Measurements from ENCODE around the gene OR2F1.

The OR2F1 gene

GRCh38 chr7:143910473-143911248 is 44.0 kb upstream of the OR2F1 start:
- Histone ChIP-seq H3K36me3 (no peaks in the 10 kb centered on the region), H3K27ac (no peak overlapping the region), H3K9me3 (no peaks in the 10 kb centered on the region), H3K27me3 (no peaks in the 10 kb centered on the region), H3K4me3 (ENCODE audit: low read depth in 1 of 2, low read length in 1 of 2) (no peak overlapping the region), H3K4me1 (ENCODE audit: control insufficient read depth in 1 of 2, insufficient read depth in 1 of 2, low read depth in 1 of 2, low read length in 1 of 2) (no peaks in the 10 kb centered on the region)
- no peak for TF ChIP-seq CTCF (IDR thresholded peaks at IDR 0.05)

- Histone ChIP-seq H3K27me3 (no peaks in the 10 kb centered on the region), H3K27ac (no peak overlapping the region), H3K9me3 (no peaks in the 10 kb centered on the region), H3K4me1 (ENCODE audit: control insufficient read depth in 1 of 2, insufficient read depth in 1 of 2, low read depth in 1 of 2, low read length in 1 of 2) (no peaks in the 10 kb centered on the region), H3K36me3 (no peaks in the 10 kb centered on the region), H3K4me3 (ENCODE audit: low read depth in 1 of 2, low read length in 1 of 2) (no peak overlapping the region)
- TF ChIP-seq CTCF (IDR thresholded peaks at IDR 0.05), result no peak
Observed at GRCh38 chr7:143913945-143914615, 40.6 kb upstream of the OR2F1 start.

DNA sequence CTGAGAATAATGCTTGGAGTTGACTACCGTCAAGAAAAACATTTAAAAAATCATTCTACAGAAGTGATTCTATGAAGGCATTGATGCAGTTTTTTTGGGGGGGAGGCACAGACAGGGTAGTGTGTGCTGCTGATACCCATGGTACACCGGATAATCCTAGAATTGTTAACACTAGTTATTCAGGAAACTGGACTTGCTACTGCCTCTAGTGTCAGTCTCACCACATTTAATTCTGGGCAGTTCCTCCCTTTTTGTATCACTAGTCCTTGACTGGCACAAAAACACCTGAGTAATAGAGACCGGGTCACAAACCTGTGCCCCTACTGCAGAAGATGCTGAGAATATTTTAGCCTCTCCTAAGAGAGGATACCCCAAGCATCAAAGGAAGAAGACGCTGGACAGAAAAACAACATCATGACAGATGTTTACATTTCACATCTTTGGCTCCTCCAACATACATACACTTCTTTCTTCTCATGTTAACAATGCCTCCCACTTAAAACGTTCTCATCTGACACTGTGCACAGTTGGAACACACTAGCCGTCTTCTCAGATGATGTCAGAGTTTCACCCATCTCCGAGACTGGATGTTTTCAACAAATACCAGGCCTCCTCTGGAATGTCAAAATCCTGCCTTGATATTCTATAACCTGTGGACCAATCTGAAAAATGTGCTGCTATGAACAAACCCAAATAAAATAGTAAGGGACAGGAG is 39.5 kb upstream of the OR2F1 start:
- Histone ChIP-seq H3K4me3 (ENCODE audit: low read depth in 1 of 2, low read length in 1 of 2) (no peak overlapping the region), H3K27me3 (no peaks in the 10 kb centered on the region), H3K27ac (no peak overlapping the region), H3K9me3 (no peaks in the 10 kb centered on the region), H3K36me3 (no peaks in the 10 kb centered on the region), H3K4me1 (ENCODE audit: control insufficient read depth in 1 of 2, insufficient read depth in 1 of 2, low read depth in 1 of 2, low read length in 1 of 2) (no peaks in the 10 kb centered on the region)
- no peak for TF ChIP-seq CTCF (IDR thresholded peaks at IDR 0.05)

DNA sequence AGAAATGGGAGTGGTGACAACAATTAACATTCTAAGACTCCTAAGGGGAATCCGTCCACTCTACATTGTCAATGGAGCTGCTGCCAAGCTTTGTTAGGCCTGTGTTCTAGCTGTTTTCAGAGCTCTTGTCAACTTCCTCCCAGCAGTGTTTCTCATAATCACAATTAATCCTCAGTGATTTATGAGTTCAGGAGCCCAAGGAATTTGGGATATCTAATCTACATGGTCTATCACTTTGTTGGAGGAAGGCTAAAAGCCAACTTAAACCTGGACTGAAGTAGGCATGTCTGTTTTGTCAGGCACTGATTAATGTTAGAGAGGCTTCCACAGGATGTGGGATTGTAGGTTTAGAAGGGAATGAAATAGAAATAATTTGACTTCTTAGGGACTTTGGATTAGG is 29.8 kb upstream of the OR2F1 start:
- TF ChIP-seq CTCF (IDR thresholded peaks at IDR 0.05), result no peak
- H3K27me3 ChIP-seq, result no peaks in the 10 kb centered on the region
- H3K4me3 ChIP-seq (ENCODE audit: low read depth in 1 of 2, low read length in 1 of 2), result no peak overlapping the region
- H3K36me3 ChIP-seq, result no peaks in the 10 kb centered on the region
- H3K4me1 ChIP-seq (ENCODE audit: control insufficient read depth in 1 of 2, insufficient read depth in 1 of 2, low read depth in 1 of 2, low read length in 1 of 2), result no peaks in the 10 kb centered on the region
- H3K9me3 ChIP-seq, result no peaks in the 10 kb centered on the region
- no peak overlapping the region for H3K27ac ChIP-seq

DNA sequence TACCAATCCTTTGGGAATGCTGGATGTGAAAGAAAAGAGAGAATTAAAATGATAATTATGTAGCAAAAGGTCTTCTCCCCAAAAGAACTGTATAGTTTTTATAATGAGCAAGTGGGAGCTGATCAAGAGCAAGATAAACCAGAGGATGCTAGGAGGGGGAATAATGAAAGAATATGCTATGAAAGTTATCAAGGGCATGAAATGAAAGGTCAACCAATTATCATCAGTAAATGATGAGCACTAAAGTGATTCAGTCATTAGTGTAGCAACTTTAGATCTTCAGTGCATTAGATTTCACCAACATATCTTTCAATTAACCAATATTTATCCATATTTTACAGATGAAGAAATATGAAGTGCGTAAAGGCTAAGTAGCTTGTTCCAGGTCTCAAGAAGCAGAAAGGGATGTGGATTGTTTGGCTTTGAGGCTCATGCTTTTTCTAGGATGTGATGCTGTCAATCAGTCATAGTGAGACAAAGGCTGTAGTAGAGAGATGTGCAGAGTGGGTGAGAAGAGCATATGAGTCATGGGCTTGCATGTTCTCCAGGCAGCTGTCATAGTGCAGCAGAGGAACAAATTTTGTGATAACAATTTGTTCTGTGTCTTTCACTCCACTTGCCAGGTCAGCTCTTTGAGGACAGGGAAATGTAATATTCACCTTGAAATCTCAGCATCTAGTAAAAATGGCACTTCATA is 25.3 kb upstream of the OR2F1 start:
- H3K36me3 ChIP-seq, result no peaks in the 10 kb centered on the region
- no peak overlapping the region for H3K27ac ChIP-seq
- H3K4me3 ChIP-seq (ENCODE audit: low read depth in 1 of 2, low read length in 1 of 2), result no peak overlapping the region
- no peaks in the 10 kb centered on the region for H3K9me3 ChIP-seq
- H3K4me1 ChIP-seq (ENCODE audit: control insufficient read depth in 1 of 2, insufficient read depth in 1 of 2, low read depth in 1 of 2, low read length in 1 of 2), result no peaks in the 10 kb centered on the region
- no peaks in the 10 kb centered on the region for H3K27me3 ChIP-seq
- no peak for TF ChIP-seq CTCF (IDR thresholded peaks at IDR 0.05)

All from neutrophil (primary cell).